ENCODE results near the gene TMEM169.

DNA sequence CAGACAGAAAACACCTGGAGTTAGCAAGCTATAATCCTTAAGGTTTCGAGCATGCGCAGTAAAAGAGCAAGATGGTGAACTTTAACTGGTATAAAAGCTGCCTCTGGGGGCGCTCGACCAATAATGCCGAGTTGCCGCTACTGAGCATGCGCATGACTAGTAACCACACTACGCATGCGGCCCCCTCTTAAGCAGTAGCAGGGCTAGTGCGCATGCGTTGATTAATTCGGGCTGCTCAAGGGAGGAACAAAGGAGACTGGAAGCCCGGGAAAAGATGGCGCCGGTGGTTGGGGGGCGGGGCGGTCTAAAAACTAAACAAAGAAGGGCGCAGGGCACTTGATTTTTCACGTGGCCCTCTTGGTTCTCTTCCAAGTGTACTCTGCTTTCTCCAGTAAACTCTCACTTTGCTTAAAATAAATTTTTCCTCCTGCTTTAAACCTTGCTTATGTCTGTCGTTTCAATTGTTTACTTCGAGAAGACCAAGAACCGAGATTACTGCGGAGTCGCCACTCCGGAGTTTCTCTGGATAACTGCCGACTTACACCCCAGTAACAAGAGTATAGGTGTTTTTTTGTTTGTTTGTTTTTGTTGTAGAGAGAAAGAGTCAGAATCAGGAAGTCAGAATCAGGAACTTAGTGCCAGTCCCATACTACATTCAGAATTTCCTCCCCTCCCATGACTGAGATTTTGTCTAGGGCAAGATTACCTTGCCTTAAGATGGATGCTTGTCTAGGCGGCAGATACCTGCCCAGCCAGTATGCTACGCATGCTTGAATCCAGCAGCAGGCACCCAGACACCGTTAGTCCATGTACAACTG lies 33.2 kb downstream of the TMEM169 start:
- peak; percentile 43; the same call in 1 of the 2 replicates for TF ChIP-seq YY1 (tag by site-specific recombination; IDR thresholded peaks at IDR 0.05)
- TF ChIP-seq MEIS1 (CRISPR knock-in tag; IDR thresholded peaks at IDR 0.05; ENCODE audit: borderline replicate concordance), result no peak
- TF ChIP-seq, protein P1, sequence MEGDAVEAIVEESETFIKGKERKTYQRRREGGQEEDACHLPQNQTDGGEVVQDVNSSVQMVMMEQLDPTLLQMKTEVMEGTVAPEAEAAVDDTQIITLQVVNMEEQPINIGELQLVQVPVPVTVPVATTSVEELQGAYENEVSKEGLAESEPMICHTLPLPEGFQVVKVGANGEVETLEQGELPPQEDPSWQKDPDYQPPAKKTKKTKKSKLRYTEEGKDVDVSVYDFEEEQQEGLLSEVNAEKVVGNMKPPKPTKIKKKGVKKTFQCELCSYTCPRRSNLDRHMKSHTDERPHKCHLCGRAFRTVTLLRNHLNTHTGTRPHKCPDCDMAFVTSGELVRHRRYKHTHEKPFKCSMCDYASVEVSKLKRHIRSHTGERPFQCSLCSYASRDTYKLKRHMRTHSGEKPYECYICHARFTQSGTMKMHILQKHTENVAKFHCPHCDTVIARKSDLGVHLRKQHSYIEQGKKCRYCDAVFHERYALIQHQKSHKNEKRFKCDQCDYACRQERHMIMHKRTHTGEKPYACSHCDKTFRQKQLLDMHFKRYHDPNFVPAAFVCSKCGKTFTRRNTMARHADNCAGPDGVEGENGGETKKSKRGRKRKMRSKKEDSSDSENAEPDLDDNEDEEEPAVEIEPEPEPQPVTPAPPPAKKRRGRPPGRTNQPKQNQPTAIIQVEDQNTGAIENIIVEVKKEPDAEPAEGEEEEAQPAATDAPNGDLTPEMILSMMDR (tag by site-specific recombination; IDR thresholded peaks at IDR 0.05), result peak; percentile 82; the same call in 1 of the 2 replicates

All from HEK293 (cell line).